ENCODE measurements around the gene IKZF2.

Gene IKZF2

DNA sequence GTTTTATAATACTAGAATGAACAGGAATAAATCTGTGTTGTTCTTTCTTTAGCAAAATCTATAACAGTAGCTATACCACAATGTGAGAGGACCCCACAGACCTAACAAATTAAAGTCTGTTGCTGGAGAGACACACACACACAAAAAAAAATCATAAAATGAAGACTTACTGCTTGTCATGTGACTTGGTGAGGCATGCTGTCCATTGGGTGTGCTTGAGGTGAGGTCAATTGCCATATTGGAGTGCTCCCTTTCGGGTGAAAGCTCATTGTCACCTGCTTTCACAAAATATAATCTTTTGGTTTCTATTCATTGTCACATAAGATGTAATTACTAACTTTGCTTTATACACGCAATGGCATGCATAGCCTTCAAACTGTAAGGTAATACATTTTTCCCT lies 3.9 kb downstream of the IKZF2 start:
- DNase-seq: no peak
- TF ChIP-seq GATA1 (IDR thresholded peaks at IDR 0.05; ENCODE audit: low read depth, low read length) (no peak), POLR2A (IDR thresholded peaks at IDR 0.05; ENCODE audit: low read length) (no peak)

DNA sequence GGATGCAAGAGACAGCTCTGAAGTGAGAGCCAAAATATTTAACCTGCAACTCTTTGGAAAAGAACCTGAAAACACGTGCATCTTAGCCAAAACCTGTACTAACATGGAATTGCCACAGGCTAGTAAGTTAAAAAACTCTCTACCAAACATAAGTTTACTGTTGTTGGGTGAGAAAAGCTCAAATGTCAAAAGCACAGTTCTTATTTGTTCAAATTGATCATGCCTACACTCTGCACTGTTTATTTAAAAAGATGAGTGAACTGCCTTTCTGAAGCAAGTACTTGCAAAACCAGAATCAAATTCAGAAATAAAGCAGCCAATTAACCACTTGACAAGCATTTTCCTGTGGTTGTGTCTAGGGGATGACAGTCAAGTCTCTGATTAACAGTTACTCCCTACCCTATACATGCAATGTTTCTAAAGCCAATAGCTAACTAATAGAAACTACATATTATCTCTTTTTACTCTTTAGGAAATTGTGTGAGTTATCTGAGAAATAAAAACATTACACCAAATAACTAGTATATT lies 5.6 kb downstream of the IKZF2 start:
- TF ChIP-seq GATA1 (IDR thresholded peaks at IDR 0.05; ENCODE audit: low read depth, low read length) (no peak), POLR2A (IDR thresholded peaks at IDR 0.05; ENCODE audit: low read length) (no peak)
- DNase-seq: no peak

DNA sequence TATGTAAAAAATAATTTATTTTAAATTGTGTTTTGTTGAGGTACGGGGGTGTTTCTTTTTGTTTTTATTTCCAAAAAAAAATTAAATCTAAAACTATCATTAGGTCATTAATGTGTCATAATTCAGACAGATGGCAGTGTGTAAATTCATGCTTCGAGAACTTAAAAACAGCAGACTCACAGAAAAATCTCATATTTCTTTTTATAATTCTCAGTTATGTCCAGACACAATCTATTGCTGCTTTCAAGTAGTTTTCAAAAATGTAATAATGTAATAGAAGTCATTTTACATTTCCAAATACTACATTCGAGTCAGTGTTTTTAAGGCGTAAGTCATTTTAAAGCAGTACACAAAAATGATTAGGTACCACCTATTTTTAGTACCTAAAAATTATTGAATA lies 14.3 kb downstream of the IKZF2 start:
- no peak for TF ChIP-seq POLR2A (IDR thresholded peaks at IDR 0.05; ENCODE audit: low read length)
- TF ChIP-seq GATA1 (IDR thresholded peaks at IDR 0.05; ENCODE audit: low read depth, low read length): no peak
- no peak for DNase-seq

DNA sequence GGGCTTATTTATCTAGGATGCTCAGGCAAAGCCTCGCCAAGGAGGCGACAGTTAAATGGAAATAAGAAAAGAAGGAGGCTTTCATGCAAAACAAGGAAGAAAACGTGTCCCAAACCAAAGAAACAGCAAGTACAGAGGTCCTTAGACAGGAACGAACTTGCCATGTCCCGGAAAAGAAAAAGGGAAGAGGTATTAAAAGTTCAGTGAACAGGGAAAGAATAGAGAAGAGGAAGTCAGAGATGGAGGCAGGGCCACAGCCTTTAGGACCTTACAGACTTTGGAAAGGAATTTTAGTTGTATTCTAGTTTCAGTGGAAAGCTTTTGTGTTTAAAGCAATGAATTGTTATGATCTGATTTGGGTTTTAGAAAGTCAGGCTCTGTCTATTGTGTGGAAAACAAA lies 22.1 kb downstream of the IKZF2 start:
- TF ChIP-seq POLR2A (IDR thresholded peaks at IDR 0.05; ENCODE audit: low read length) (no peak), GATA1 (IDR thresholded peaks at IDR 0.05; ENCODE audit: low read depth, low read length) (no peak)
- no peak for DNase-seq

DNA sequence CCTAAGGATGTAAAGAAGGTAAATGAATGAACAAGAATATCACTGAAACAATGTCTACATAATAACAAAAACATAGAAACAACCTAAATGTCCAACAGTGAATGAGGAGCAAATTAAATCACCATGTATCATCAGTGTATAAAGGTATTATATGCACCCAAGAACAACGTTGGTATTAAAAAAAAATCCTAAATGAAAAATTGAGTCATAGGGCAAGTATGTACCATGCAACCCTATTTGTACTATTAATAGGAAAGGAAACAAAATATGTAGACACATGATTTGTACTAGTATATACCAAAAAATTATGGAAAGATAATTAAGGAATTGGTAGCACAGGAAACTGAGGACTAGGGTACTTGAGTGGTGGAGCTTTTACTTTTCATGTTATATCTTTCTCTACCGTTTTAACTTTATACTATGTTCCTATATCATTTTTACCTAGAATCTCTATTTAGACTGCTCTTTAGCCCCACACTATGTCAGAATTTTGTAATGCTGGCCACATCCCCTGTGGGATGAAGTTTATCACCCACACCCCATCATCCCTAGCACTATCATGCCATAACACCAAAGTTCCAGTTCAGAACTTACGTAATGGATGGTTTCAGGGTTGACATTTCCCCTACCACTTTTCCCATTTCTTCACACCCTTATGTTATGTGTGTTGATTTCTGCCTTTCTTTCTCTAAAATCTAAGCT lies 25.6 kb downstream of the IKZF2 start:
- DNase-seq: no peak

DNA sequence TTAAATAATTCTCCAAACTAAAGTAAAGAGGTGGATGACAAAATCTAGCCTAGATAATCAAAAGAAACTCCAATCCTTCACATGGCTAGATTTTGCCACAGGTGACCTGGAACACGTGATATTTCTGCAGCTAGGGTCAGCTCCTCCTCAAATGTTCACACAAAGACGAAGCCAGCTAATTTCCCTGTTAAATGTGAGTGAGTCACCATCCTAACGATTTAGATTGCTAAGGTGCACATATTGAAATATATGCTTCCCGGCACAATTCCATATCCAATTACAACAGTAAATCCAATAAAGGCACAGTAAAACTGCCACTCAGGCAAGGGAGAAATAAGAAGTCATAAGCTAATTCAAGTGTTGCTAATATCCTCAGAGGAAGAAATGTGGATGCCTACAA lies 28.7 kb downstream of the IKZF2 start:
- TF ChIP-seq GATA1 (IDR thresholded peaks at IDR 0.05; ENCODE audit: low read depth, low read length) (no peak), POLR2A (IDR thresholded peaks at IDR 0.05; ENCODE audit: low read length) (no peak)
- DNase-seq: no peak

More for the DNA sequence above, 25.6 kb downstream of the IKZF2 start:
- no peak for TF ChIP-seq GATA1 (IDR thresholded peaks at IDR 0.05; ENCODE audit: low read depth, low read length)
- no peak for TF ChIP-seq POLR2A (IDR thresholded peaks at IDR 0.05; ENCODE audit: low read length)

DNA sequence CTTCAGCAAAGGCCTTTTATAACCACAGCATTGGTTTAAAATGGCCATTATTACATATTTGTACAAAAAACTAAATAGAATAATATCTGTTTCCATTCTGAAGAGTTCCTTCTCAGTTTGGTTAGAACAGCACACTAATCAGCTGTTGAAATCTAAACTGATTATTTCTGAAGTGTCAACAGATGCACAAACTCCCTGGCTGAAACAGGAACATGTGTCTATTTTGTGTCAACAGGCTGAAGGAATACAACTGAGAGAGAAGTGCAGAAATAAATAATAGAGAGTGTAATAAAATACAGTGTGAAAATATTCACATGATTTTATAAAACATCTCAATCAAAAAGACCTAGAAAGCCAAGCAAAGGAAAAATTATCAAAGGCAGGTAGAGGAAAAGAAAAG lies 29.7 kb downstream of the IKZF2 start:
- TF ChIP-seq POLR2A (IDR thresholded peaks at IDR 0.05; ENCODE audit: low read length): no peak
- no peak for DNase-seq

DNA sequence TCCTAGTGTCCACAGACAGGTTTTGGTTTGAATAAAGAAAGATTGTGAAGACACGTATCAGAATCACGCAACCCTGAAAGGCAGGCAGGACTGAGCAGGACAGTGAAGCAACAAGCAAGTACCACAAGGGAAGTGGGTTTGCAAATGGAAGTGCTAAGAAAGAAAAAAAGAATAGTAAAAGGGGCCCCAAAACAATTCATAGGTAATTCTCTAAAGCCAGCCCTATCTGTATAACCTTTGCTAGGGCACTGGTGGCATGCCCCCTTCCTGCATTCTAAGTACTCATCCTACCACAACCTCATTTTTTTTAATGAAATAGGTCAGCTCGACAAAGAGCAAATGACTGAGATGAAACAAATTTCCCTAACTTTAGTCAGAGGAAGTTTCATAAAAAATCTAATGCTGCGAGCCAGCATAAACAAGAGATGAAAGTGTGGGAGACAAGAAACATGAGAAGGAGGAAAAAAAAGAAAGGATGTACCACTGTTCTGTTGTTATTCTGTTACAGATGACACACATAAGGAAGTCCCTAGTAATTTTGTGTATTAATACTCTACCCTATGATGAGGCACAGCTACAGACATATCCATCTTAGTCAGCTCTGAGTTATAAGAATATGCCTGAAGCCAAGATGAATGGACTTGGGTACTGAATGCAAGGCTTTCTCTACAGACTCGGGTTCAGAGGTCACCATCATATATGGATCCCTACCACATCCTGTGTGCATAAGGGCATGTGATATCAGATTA lies 32.2 kb downstream of the IKZF2 start:
- DNase-seq: no peak
- TF ChIP-seq GATA1 (IDR thresholded peaks at IDR 0.05; ENCODE audit: low read depth, low read length) (no peak), POLR2A (IDR thresholded peaks at IDR 0.05; ENCODE audit: low read length) (no peak)

DNA sequence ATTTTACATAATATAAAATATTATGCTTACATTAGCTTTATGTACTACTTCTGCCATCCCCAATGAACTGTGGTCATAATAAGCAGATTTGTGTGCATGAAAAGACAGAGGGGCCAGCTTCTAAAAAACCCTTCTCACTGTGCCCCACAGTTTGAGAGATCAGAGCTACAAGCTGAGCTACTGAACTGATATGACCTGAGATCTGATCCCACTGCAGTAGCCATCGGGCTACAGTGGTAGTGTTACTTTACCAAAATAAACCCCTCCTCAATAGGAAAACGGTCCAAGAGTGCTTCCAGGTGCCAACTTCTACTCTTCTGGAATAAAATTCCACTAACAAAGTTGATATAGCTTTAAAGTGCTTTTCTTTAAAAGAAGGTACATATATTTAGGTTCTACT lies 43.1 kb downstream of the IKZF2 start:
- TF ChIP-seq POLR2A (IDR thresholded peaks at IDR 0.05; ENCODE audit: low read length) (no peak), GATA1 (IDR thresholded peaks at IDR 0.05; ENCODE audit: low read depth, low read length) (no peak)
- no peak for DNase-seq

DNA sequence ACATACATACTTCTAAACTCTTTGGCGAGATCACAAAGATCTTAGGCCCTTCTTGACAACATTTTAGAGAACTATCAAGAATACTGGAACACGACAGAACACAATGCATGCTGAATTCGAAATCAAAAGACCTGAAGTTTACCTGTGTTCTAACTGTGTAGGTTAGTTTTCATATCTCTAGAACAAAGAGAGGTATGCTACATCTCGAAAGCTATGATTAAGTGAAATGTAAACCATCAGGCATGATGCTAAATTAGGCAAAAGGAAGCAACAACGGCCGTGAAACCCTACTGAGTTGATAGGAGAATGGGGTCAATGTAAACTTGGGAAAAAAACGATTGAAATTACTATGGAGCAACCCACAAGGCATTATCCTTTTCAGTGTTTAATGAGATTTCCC lies 43.7 kb downstream of the IKZF2 start:
- TF ChIP-seq POLR2A (IDR thresholded peaks at IDR 0.05; ENCODE audit: low read length) (no peak), GATA1 (IDR thresholded peaks at IDR 0.05; ENCODE audit: low read depth, low read length) (no peak)
- DNase-seq: no peak

DNA sequence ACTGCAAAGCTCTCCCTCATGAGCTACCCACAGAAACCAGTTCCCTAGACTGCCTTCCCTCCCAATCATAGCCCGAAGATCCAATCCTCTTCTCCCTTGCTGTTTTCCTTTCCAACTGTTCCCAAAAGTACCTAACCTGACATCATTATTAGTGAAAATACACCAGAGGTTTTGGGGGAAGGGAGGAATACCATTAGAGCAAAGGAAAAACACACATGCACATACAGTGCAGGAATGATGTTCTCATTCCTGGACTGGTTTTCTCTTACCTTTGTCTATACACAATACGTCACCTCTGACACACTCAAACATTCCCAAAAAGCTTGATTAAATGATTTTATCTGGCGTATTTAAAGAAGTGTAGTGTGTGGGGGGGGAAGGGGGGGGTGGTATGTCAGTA lies 46.2 kb downstream of the IKZF2 start:
- no peak for TF ChIP-seq POLR2A (IDR thresholded peaks at IDR 0.05; ENCODE audit: low read length)
- no peak for TF ChIP-seq GATA1 (IDR thresholded peaks at IDR 0.05; ENCODE audit: low read depth, low read length)
- no peak for DNase-seq

DNA sequence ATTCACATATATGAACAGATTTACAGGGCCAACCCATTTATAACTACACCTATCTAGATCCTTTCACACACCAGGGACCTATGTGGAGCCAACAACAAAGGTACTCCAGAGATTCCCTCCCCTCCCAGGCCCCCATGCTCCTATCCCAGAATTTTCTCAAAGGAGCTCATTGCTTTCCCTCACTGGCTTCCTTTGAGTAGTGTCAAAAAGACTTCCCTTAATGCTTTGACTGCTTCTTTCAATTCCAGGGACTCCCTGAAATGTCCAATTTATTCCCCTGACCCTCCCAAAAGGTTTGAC lies 46.6 kb downstream of the IKZF2 start:
- no peak for DNase-seq
- no peak for TF ChIP-seq POLR2A (IDR thresholded peaks at IDR 0.05; ENCODE audit: low read length)
- no peak for TF ChIP-seq GATA1 (IDR thresholded peaks at IDR 0.05; ENCODE audit: low read depth, low read length)

DNA sequence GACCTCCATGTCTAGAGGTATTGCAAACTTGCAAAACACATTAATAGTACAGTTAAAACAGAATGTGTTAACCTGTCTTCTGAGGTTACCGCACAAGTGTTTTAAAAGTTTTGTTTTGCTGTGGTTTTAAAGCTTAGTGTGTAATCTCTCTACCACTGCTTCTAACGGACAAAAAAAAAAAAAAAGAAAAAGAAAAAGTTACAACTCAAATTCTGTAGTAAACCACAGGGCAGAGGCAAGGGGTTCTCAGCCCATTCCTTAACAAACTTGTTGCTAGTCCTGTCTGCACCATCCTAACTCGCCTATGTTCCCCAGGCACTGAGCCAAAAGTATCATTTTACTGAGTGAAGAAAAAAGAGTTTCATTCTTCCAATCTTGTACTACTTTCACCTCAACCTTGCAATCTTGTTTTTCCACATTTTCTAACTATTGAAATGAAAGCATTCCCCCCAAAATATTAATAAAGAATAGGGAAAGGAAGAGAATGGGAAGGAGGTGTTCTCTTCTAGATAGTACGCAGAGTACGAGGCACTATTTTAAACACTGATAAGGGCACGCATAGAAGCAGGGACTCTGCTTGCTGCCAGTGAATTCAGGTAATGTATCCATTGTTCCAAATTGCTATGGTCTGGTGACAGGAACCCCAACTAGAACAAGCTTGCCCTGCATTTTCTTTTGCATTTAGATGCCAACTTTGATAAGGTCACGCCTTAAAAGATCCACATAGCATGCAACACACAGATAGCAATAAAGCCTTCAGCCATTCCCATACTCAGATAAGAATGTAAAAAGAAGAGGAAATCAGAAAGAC lies 47.1 kb downstream of the IKZF2 start:
- peak in 1 of 2 experiments; percentile 6 for DNase-seq

More for the DNA sequence above, 47.1 kb downstream of the IKZF2 start:
- TF ChIP-seq POLR2A (IDR thresholded peaks at IDR 0.05; ENCODE audit: low read length) (no peak), GATA1 (IDR thresholded peaks at IDR 0.05; ENCODE audit: low read depth, low read length) (no peak)

Measured in erythroblast (primary cell).